HG02981 (cell line): ENCODE measurements around the gene ASF1B.

ENCODE experiments used
- ATAC-seq: cut with Tn5 transposase; IDR thresholded peaks from one replicate; pipeline ENCODE4 v1.9.1; 2021; ENCODE audit warnings: mild to moderate bottlenecking, moderate library complexity; ENCODE audit not compliant: unreplicated experiment

The ASF1B gene

DNA sequence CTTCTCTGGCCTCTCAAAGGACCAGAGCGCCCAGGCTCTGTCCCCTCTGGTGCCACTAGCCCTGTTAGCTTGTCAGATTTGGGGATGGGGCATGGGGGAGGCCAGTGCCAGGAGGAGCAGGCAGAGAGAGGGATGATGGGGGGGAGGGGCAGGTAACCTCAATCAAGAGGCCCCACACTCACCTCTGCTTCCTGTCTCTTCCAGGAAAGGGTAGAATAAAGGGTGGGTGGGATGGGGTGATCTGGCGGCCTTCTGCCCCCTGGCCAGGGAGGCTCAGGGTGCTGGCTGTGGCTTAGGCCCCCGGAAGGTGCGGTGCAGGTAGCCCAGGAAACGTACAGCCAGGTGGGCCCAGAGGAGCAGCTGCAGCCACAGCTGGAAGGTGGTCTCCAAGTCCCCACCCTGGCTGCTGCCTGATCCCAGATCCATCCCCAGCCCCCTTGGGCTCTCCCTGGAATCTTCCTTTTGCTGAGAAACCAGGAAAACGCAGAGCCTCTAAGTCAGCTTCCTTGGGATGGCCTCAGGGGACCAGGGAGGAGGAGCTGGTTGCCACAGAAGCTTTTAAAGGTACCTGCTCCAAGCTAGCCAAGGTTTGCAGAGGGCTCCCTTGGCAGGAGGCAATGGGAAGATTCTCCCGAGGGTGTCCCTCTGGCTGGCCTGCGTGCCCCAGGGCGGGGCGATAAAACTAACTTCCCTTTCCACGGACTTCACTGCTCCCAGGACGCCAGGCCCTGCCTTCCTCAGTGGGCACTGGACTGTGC is 24.2 kb downstream of the ASF1B start:
- ATAC-seq, result no peak

DNA sequence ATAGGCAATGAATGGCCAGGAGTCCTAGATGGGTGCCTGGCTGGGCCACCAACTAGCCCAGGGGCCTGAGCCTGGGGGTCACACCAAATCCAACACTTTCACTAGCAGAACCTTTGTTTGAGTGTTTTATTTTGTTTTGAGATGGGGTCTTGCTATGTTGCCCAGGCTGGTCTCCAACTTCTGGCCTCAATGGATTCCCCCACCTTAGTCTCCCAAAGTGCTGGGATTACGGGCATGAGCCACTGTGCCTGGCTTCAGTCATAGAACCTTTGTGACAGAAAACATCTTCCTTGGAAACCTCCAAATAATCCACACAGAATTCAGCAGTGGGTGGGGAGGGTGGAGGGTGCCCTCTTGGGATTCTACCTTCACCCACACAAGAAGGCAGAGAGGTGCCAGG is 24.9 kb downstream of the ASF1B start:
- ATAC-seq, result no peak

GRCh38 chr19:14110650-14111049 is 25.7 kb downstream of the ASF1B start:
- ATAC-seq, result no peak

- no peak for ATAC-seq
These were observed 28.6 kb downstream of the ASF1B start for GRCh38 chr19:14107581-14108461.

DNA sequence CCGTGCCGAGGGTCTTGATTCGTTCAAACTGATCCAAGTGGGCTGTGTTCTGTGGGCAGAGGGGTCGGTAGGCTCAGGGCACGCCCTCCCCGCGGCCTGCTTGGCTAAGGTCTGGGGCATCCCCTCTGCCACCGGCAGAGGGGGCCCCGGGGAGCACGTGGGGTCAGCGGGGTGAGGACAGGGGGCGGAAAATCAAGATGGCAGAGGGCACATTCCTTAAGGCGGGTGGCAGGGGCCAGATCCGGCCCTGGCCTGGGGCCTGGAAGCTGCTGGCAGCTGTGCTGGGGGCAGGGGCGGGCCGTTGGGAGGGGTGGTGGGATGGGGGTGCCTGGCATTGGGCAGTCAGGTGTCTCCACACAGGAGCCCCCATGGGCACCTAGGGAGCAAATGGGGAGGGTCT is 29.5 kb downstream of the ASF1B start:
- no peak for ATAC-seq

GRCh38 chr19:14105680-14106079 is 30.7 kb downstream of the ASF1B start:
- no peak for ATAC-seq

- ATAC-seq, result no peak
These were observed 33.1 kb downstream of the ASF1B start for GRCh38 chr19:14103310-14103709.

DNA sequence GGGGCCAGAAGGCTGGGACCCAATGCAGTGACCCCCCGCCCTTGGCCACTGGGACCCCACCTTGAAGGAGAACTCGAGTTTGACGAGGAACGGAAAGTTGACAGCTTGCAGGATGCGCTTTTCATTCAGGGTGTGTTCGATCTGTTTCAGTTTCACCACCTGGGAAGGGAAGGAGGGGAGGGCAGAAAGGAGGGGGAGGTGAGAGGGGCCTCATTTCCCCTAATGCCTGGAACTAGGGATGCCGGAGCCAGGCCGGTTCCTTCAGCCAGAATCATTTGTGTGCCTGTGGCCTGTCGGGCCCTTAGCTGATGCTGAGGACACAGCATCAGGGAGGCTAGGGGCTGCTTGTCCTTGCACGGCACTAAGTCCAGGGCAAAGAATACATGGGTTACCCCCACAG is 33.6 kb downstream of the ASF1B start:
- no peak for ATAC-seq

- ATAC-seq, result no peak
These were observed 34.2 kb downstream of the ASF1B start for GRCh38 chr19:14102102-14102696.

DNA sequence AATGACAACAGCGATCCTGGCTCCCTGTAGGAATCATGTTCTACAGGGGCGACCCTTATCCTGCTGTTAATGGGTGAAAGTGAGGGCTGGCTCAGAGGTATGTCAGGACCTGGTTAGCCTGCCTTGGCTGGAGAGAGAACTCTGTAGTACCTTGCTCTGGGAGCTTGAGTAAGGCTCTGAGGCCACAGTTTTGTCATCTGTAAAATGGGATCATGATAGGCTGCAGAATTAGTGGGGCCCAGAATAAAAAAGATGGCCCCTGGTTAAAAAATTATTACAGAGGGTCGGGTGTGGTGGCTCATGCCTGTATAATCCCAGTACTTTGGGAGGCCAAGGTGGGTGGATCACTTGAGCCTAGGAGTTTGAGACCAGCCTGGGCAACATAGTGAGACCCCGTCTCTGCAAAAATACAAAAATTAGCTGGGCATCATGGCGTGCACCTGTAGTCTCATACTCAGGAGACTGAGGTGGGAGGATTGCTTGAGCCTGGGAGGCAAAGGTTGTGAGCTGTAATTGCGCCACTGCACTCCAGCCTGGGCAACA is 35.3 kb downstream of the ASF1B start:
- ATAC-seq, result no peak

DNA sequence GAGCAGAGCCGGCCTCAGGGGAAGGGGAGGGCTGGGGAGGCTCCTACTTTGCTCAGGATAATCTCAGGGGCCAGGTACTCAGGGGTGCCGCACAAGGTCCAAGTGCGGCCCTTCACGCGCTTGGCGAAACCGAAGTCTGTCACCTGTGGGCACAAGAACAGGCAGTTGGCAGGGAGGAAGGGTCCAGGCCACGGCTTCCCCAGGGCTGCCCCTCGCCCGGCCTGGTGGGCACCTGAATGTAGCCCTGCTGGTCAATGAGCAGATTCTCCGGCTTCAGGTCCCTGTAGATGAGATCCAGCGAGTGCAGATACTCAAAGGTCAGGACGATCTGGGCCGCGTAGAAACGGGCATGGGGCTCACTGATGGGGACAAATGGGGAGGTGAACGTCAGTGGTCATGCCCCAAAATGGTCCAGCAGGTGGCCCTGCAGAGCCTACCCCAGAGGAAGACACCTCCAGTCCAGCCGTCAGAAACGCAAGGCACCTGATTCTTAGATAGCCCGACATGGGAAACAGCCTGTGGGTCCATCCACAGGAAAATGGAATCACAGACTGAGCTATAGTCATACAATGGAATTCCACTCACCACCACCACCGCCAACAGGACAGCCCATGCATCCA is 38.7 kb downstream of the ASF1B start:
- ATAC-seq, result no peak

DNA sequence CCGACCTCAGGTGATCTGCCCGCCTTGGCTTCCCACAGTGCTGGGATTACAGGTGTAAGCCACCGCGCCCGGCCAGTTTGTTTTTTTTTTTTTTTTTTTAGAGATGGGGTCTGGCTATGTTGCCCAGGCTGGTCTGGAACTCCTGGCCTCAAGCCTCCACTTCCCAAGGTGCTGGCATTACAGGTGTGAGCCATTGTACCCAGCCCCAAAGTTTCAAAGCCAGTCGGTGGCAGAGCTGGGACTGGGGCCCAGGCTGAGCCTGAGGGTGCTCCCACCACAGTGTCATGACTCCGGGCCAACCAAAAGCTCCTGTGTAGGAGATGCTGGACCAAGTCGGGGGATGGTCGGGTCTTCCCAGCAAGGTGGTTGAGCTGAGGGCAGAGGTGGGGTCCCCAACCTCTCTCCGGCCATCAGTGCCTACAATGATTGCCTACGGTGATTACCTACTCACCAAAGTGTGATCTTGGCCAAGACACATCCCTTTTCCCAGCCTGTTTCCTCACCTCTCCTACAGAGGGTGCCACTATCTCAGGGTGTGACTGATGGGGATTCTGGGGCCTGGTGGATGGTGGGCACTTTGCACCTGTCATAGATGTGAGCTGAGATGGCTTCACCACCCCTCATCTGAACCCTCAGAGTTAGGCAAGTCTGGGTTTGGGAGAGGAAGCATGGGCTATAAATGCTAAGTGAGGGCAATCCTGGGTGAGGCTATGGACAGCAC is 40.0 kb downstream of the ASF1B start:
- no peak for ATAC-seq

GRCh38 chr19:14094854-14095253 is 41.5 kb downstream of the ASF1B start:
- no peak for ATAC-seq

GRCh38 chr19:14093117-14093823 is 43.1 kb downstream of the ASF1B start:
- ATAC-seq, result no peak

GRCh38 chr19:14091813-14092462 is 44.5 kb downstream of the ASF1B start:
- ATAC-seq, result no peak

- peak; percentile 47 for ATAC-seq
These were observed 45.1 kb downstream of the ASF1B start for GRCh38 chr19:14091081-14091812.

DNA sequence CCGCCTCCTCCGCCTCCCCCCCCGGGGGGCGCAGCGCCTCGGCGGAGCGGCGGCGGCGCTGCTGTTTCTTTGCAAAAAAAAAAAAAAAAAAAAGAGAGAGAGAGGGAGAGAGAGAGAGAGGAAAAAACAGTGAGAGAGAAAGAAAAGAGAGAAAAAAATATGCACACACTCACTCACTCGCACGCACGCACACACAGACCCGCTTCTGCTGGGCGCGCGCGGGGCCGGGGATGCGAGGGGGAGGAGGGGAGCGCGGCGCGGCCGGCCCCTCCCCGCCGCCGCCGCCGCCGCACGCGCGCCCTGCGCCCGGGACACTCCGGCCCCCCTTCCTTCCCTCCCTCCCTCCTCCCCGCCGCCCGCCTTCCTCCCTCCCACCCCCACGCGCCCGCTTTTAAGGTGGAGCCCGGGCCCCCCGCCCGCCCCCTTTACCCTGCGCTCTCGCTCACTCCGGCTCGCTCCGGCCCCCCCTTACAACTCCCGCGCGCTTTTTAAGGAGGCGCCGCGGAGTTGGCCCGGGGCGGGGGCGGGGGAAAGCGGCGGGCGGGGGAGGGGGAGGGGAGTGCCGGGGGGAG is 45.8 kb downstream of the ASF1B start, which contains the start of gene SAMD1:
SAMD1 (minus strand) TSS at position 243 of the 572 bp plus-strand sequence.
- ATAC-seq, result peak; percentile 36
